Measurements from ENCODE around the gene ATXN3L.

ATXN3L gene

GRCh38 chrX:13319953-13320352, at the start of gene ATXN3L:
Gene ATXN3L, minus strand, starts transcription at chrX:13320053. Its CDS starts 119 bp downstream, at chrX:13319934.
- no peak for DNase-seq

DNA sequence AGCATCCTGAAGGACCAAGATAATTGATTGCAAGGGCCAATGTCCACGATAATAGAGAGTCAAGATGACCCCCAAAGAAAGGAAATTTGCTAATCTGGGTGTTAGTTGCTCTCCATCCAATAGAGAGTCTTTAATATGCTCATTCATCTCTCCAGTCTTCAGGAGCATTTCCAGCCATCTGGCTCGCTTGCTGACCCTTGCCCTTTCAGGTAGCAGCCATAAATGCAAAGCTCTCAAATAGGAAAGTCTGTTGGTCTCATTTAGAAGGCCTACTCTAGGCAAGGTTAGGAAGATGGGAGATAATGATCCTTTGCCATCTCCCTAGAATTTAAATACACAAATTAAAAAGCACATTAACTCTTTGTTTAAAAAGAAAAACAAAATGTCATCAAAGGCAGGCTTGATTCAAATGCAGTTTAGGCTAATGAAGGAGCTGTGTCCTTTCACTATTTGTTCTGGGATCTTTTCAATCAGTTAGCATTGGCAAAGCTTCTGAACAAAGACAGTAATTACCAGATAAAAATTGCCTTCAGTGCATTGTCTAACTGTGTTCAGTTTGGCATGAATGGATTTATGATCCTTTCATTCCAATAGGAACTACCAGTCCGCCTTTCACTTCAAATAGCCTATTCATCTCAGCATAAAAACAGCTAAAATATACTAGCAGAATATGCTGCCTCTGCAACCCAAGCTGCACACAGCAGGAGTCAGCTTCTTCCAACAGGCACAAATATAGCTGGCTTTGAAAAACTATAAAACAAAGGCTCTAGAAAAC, 49.6 kb upstream of the ATXN3L start:
- DNase-seq, result no peak

GRCh38 chrX:13367950-13368349, 48.1 kb upstream of the ATXN3L start:
- no peak for DNase-seq

DNA sequence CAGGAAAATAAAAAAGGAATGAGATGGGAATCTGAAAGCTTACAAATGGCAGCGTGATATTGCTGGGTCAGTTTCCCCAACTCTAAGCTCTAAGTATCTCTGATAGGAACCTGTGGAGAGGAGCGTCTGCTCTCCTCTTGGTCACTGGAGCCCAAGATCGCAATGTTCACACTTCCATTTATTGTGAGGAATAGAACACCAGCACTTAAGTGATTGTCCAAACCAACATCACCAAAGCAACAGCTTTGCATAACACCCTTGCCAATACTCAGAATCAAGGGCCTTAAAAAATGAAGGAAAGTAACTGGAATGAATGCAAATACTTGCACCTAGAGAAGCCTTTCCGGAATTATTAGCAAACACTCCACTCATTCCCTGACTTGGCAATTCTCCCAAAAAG, 46.8 kb upstream of the ATXN3L start:
- no peak for DNase-seq

DNA sequence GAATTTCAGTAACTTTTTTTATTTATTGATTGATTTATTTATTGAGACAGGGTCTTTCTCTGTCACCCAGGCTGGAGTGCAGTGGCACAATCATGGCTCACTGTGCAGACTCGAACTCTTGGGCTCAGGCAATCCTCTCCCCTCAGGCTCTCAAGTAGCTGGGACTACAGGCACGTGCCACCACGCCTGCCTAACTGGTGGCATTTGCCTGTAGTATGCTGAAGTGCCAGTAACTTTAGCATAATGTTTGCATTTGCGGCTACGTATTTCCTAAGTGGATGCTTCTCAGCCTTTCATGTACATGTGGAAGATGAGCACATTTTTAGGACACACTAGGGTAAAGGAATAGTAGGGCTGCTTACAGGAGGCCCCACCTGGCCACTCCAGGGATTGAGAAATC, 45.3 kb upstream of the ATXN3L start:
- DNase-seq, result no peak

GRCh38 chrX:13364230-13364857, 44.5 kb upstream of the ATXN3L start:
- DNase-seq, result no peak

DNA sequence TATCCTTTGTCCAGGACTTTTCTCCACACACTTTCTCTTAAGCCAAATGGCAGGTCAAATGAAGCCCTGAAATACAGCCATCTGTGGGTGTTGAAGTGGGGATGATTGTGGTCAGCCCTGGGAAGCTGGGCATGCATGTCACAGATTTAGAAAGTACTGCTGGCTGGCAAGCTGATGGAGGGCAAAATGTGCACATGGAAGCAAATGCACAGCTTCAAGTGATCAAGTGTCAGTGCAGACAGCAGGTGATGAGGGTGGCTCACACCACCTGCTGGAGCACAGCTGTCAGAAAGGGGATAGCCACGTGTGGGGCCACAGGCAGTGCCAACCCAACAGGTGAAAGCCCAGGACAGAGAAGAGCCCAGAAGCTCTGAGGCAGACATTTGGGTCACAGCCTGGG, 40.3 kb upstream of the ATXN3L start:
- no peak for DNase-seq

GRCh38 chrX:13357925-13358324, 38.1 kb upstream of the ATXN3L start:
- no peak for DNase-seq

DNA sequence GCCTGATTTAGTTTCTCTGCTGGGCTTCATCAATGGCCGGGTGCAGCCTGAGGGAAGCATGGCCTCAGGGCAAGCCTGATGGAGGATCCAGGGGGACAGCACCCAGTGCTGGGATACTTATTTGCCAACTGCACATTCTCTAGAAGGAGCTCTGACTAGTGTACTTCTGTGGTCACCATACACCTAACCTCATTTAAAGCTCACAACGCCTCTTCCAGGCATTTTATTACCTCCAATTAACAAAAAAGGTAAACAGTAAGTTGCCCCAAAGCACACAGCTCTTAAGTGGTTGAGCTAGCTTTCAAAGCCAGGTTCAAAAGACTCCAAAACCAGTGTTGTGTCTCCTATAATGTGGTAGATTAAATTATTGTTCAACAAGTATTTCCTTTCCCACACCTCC, 26.8 kb upstream of the ATXN3L start:
- DNase-seq, result no peak

GRCh38 chrX:13345438-13345837, 25.6 kb upstream of the ATXN3L start:
- DNase-seq, result no peak

GRCh38 chrX:13345037-13345436, 25.2 kb upstream of the ATXN3L start:
- no peak for DNase-seq

DNA sequence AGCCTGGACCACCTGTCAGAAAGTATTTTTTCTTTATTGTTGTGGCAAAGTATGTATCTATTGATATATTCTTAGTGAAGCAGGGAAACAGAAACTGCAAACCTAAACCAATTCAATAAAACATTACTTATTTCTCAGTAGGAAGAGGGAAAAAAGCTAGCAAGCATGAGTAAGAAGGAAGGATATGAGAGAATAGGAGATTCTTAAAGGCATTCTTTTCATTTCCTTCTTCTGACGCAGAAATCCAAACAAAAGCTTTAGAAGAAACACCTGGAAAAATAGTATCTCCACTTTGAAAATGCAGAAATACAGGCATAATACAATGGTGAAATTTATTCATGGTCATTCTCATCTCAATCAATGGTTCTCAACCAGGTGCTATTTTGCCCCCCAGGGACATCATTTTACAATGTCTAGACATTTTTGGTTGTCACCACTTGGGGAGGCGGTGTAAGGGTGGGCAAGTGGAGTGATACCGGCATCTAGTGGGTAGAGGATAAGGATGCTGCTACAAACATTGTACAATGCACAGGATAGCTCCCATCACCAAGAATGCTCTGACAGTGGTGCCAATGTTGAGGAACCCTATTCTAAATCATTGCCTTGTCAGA, 21.7 kb upstream of the ATXN3L start:
- DNase-seq, result no peak

GRCh38 chrX:13340182-13340791, 20.4 kb upstream of the ATXN3L start:
- DNase-seq, result no peak

- DNase-seq, result no peak
Observed at GRCh38 chrX:13339607-13340006, 19.8 kb upstream of the ATXN3L start.

DNA sequence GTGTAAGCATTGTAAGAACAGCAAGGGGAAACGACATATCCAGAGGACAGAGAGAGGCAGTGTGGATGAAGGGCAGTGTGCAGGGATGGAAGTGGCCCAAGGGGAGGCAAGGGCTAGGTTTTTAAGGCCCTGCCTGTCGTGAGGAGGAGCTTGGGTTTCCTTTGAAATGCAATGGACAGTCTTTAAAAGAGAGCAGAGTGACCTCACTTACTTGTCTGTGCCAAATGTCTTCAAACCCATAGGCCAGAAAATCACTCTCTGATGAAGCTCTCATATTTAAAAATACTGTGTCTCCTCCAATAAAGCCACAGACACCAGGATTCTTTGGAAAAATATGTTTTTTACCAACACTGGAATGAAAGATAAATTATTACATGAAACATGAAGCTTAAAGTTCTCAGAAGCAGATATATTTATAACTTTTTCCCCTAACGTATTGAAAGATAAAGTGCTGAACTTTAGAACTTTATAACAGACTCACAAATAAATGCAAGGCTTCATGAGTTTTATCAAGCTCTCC, 19.2 kb upstream of the ATXN3L start:
- DNase-seq, result no peak

DNA sequence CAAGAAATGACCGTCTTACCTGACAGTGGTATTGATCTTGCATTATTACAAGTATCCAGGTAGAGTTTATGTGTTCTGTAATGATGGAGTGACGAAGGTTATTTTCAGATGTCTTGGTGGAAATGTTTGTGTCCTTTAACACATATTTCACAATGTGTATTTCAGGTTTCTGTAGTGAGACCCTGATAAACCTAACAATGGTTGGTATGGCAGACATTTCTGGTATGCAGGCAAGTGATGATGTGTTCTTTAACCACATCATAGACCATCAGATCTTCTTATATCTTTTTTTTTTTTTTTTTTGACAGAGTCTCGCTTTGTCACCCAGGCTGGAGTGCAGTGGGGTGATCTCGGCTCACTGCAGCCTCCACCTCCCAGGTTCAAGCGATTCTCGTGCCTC, 14.6 kb upstream of the ATXN3L start:
- DNase-seq, result no peak

DNA sequence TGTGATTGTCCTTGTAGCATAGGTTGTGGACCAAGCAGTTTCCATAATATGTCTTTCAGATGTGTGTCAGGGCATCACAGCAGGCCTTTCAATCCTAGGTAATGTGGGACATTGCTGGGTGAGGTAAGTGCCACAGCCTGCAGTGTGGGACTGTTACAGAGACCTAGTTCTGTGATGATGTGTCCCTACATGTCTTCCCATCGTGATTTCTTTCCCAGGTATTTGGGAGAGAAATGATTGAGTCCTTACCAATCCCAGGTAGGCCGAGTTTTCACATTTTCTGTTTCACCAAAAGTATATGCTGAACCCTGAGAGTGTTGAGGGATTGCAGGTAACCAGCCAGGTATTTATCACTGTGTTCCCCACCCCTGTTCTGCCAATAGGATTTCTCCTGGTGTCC, 10.6 kb upstream of the ATXN3L start:
- DNase-seq, result no peak

DNA sequence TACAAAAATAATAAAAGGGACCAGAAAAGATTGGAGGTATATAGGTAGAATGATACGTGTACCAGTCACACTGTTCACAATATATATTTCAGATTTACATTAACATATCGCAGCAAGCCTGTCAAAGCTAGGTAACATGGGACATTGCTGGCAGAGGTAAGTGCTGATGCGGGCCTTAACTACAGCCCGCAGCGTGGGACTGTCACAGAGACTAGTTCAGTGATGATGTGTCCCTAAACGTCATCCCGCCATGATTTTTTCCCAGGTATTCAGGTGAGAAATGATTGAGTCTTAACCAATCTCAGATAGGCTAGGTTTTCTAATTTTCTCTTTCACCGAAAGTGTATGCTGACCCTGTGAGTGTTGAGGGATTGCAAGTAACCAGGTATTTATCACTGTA, 7.8 kb upstream of the ATXN3L start:
- no peak for DNase-seq

GRCh38 chrX:13323241-13323640, 3.4 kb upstream of the ATXN3L start:
- DNase-seq, result no peak

GRCh38 chrX:13317366-13317765, 2.5 kb downstream of the ATXN3L start:
- DNase-seq, result no peak

DNA sequence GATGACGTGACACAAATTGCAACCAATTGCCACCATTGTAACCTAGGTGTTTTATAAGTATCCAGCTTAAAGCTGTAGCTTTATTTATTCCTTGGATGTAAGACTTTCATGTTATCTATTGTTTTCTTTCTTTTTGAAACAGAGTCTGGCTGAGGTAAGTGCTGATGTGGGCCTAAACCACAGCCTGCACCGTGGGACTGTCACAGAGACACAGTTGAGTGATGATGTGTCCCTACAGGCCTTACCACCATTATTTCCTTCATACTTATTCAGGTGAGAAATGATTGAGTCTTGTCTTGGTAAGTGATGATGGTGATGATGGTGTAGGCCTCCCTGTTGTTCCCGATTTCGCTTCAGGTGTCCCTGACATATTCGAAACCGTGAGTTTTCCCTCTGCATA, 8.3 kb downstream of the ATXN3L start:
- DNase-seq, result no peak

GRCh38 chrX:13309631-13310030, 10.2 kb downstream of the ATXN3L start:
- no peak for DNase-seq

DNA sequence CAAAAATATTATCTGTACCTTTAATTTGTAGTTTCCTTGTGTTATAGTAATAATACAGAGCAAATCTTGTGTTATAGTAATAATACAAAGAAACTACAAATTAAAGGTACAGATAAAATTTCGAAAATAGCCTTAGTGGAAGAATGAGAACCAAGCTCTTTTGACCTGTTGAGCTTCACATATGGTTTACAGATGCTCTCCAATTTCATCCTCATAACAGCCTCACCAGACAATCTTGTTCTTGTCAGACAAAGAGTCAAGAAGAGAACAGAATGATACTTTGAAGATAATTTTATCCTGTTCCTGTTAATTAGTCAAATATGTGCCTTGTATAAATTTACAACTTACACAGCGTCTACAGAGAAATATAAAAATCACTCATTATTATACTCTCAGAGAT, 12.8 kb downstream of the ATXN3L start:
- no peak for DNase-seq

DNA sequence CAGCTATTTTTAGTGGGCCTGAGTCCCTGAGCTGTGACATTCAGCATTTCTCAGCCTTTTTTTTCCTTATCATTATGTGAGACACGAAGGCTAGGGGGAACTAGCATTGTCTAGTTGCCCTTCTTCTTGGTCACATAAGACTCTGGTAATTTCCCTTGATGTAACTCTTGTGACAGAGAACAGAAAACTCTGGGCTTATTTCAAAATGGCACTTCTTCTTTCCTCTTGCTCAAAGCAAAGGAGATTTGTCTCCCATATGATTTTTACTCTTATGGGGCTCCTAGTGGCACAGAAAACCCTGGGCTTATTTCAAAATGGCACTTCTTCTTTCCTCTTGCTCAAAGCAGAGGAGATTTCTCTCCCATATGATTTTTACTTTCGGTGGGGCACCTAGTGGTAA, 14.7 kb downstream of the ATXN3L start:
- no peak for DNase-seq

All from NCI-H1048 (cell line).